Endometrial microvascular endothelial cells (primary cell): ENCODE results near the gene FSHR. TPM values are rescaled to one million over a fixed set of nuclear protein-coding genes. Genes with fewer than 3 reads are reported as not detected.

Source experiments
- in situ Hi-C: cut with HindIII; loops from 2 replicates; pipeline ENCODE4 v1.10.0; 2017; ENCODE audit warnings: low sequenced_read_pairs, low pct_unique_long_range_greater_than_20kb; ENCODE audit errors: inconsistent ontology term
- total RNA-seq: library from RNA; depleted of rRNA; stranded (reverse); fragments of >200 nt; gene quantifications from one replicate; pipeline ENCODE4 v1.2.3, GENCODE V29; 2015; ENCODE audit errors: inconsistent ontology term

The FSHR gene
- total RNA-seq, 1 donor from 2014 or later: not detected

DNA sequence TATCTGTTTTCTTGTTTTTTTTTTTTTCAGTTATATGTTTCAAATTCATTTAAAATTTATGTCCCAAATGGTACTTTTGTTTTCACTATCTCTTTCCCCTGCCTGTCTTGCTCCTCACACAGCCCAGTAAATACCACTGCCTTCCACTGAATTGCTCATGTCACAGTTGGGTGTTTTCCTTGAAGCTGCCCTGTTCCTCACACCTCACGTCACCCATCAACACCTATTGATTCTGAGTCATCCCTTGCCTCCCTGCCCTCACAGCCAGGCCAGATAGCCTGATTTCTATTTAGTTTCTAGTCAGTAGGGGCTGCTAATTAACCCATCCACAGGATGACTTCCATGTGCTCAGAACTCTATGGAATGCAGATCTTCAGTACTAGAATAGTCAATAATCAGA is 25.3 kb downstream of the FSHR start:
- in situ Hi-C loops: no loop called here

DNA sequence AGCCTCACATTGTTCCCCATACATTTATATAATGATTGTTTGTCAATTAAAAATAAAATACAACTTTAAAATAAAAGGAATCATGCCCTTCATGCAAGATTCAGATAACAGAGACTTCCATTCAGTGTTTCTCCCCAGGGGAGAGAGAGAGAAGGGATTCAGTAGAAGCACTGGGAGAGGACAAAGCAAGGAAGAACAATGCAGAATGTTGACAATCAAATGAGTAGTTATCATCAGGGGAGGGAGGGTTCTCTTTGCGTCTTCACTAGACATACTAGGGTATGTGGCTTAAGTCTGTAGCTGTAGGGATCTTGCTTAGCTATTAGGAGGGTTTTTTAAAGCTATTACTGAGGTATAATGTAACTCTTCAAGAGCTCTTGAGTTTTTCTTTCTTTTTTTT is 30.7 kb downstream of the FSHR start:
- in situ Hi-C loops: no loop called here

DNA sequence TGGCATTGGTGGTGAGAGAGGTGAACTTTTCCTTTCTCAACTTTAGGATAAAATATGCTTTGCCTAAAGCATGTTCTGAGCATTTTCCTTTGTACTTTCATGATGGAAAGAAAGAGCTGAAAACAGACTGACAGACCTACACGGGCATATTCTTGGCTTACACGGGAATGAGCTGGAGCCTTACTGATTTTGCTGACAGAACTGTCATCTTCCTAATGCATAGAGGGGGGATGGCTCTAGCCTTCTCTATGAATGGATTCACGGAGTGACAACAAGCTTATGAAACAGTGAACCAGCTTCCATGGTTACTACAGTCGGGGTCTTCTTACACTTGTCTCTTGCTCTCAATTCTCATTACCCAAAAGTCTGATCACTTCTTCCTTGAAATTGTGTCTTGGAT is 32.2 kb downstream of the FSHR start:
- in situ Hi-C loops: no loop called here

DNA sequence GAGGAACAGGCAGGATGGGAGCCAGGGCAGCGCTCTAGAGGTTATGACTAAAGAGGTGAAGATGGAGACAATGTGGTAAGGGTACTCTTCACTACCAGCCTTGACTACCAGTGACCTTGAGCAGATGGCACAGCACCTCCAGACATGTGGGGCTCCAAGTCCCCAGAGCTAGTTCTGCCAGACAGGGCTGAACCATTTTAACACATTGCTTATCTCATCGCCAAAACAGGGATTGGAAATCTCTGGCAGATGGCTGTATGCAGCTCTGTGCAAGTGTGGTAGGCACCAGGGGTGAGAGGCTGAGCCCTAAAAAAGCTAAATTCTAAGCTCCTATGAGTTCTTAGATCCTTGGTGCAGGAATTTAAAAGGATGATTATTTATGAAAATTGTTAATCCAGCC is 41.3 kb downstream of the FSHR start:
- in situ Hi-C loops: no loop called here

DNA sequence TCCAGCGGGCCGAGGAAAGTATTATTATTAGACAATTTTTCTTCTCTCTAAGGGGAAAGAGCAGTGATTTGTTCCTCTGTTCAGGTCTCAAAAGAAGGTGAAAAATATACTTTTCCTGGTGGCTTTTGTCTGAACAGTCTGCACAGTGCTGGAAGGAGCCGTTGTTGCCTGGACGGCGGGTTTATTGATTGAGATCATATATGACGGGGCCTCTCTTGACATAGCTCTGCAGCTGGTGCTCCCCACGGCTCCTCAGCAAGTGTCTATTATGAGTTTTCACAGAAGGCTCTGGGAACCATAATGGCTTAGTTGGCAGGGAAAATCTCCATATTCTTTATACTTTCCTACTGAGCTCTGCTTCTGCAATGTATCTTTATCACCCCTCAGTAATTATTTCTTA is 42.9 kb downstream of the FSHR start:
- in situ Hi-C loops: no loop called here

DNA sequence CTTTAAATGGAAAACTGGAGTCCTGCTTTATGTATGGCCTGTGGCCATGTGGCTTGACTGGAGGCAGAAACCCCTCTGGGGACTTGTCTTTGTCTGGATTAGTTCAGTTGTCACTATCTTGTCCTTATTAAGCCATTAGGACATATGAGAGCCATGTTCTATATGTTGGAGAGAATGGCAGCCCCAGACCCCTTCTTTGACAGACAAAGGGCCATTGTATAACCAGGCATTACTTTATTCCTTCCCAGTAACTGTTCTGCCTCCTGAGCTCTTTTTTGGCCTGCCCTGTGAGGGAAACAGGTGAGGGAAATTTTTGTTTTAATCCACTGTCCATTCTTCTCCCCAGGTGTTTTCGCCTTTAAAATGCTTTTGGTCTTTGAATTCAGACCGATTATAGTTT is 43.3 kb downstream of the FSHR start:
- in situ Hi-C loops: no loop called here

DNA sequence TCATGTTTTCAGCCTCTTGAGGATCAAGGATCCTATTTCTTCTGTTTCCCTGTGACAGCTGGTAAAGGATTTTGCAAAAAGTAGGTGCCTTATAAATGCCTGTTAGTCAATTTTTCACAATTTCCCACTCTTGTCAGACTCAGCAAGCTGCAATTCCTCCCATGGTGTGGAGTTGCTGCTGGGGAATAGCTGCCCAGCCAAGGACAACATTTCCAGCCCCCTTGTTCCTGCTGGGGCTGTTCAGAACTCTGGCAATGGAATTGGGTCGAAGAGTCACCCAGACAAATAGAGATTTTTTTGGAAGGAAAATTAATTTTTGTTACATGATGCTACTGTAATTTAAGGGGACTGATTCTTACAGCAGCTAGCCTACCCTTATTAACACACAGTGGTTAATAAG is 43.7 kb downstream of the FSHR start:
- in situ Hi-C loops: no loop called here

DNA sequence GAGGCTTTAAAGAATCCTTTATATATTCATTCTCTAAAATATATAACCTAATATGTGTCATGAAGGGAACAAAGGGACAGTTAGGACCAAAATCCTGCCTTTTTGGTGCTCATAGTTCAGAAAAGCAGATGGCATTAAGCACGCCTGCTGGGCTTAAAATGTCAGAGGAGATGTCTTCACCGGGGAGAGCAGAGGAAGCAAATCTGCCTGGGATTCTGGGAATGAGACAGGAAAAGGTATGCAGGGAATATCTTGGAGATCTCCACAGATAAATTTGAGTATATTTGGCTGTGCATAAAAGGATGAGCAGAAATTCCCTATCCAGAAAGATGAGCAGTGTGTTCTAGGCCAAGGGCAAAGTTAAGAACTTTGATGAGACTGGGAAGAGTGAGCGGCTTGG is 45.5 kb downstream of the FSHR start:
- in situ Hi-C loops: no loop called here

DNA sequence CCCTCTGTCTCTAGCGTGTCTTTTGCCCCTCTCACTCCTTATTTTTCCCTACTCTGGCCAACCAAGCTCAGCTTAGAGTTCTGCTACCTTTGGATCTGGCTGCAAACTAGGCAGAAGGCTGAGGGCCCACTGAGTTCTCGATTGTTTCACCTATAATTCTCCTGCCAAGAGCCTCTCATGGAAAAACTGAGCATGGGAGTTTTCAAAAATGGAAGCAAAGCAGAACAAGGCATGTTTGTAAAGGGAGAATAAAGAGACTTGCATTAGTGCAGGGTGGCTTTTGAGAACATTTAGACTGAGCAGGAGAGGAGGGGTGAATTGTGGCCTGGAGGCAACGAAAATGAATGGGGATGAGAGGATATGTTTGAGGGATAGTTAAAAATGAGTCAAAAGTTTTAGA is 45.9 kb downstream of the FSHR start:
- in situ Hi-C loops: no loop called here

DNA sequence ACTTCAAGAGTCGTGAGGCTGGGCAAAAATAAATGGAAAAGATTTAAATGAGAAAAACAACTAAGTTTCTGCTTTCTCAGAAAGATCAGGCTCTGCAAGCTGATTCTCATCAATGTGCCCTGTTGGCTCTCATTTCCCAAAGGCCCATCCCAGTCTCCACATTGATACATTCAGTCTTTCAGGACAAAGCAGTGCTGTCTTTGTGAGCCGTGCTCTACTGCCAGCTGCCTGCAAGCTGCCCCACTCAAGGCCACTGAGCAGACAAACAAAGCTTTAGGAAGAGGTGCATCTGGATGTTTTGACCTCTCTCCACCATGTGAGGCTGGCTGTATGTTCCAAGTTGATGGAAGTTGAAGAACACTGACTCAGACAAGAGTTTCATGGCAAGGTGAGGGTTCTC is 48.8 kb downstream of the FSHR start:
- in situ Hi-C loops: no loop called here

DNA sequence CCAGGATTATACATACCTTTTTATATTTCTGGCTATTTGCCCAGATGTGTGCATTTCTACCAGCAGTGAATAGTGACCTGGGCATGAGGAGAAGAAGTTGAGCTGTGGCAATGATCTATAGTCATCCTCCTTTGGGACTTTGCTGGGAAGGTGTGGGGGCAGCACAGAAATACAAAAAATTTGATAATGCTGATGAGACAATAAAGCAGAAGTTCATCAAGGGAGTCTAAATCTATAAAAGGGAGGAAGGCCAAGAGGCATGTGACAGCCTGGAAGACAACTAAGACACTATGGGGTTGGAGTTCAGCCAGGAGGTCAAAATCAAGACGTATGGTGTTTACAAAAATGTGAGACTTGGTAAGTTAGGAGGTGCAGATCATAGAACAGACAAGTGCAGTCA is 52.2 kb downstream of the FSHR start:
- in situ Hi-C loops: no loop called here

DNA sequence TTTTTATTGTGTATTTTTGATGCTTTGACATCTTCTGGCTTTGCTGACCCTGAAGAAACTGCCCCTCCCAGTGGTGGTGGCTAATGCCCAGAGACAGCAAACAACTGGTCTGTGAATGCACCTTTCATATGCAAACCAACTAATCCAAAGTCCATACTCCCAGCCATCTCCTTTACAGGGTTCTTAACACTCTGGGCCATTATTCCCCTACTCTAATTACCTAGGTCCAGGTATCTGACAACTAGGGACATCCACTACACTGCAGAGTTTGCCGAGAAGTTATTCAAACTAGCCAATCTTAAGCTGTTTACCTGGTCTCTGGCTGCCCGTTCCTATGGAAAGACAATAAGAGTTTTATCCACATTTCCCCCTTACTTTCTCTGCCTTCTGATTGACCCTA is 73.6 kb downstream of the FSHR start:
- in situ Hi-C loops: no loop called here

DNA sequence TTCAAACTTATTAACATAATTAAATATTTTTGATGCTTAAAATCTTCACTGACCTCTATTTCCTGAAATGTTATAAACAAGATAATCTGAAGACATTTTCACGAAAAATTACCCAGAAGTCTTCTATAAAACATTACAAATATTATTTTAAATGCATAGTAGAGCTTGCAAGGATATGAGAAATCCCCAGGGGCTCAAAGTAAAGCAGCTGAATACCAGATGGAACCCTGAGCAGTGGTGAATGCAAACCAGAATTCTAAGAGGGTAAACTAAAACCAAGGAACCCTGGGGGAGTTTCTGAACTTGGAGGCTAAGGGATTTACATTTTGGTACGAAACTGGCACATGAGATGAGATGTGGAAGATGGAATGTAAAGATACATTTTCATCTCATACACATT is 83.6 kb downstream of the FSHR start:
- in situ Hi-C loops: no loop called here

DNA sequence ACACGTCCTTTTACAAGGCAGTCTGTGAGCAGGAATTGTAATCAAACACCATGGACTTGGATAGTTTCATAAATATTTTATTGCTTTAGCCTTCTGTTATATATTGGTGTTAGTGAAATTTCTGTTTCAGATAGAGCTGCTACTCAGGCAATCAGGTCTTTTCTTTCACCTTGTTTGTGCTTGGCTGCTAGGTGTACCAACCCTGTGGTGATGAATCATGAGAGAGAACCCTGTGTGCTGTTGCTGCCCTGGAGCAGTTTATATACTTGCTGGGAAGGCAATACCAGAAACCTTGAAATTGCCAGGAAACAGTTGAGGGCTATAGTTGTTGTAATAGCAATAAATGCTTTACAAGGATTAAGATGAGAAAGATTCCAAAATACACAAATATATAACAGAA is 84.5 kb downstream of the FSHR start:
- in situ Hi-C loops: no loop called here

DNA sequence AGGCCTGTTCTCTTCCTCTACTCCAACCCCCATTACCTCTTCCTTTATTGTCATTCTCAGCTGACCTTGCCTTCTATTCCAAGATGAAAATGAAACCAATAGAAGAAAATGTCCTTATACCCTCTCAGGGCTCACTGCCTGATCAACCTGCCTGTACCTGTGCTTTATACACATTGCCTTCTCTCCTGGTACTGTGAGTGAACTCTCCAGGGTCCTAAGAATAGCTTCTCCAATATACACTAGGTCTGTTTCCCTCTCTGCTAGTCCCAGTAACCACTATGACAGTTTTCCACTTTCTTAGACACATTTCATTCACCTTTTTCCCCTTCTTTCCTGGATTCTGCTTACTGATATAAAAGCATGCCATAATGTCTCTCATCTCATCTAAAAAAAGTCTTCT is 85.7 kb downstream of the FSHR start:
- in situ Hi-C loops: no loop called here

DNA sequence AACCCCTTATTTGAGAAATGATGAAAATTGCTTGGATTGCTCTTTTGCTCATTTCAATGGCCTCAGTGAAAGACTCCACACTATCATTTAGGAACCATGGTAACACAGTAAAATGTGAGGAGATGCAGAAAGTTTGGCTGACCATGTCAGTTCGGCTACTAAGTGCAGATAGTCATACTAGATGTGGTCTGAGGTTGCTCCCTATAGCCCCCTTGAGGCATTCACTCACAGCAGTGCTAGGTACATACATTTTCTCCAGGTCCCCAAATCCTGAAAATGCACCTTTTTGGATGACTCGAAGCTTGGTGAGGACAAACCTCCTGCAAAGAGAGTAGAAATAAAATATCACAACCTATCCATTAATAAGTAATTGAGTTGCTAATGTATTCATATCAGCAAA is 86.3 kb downstream of the FSHR start:
- in situ Hi-C loops: no loop called here

DNA sequence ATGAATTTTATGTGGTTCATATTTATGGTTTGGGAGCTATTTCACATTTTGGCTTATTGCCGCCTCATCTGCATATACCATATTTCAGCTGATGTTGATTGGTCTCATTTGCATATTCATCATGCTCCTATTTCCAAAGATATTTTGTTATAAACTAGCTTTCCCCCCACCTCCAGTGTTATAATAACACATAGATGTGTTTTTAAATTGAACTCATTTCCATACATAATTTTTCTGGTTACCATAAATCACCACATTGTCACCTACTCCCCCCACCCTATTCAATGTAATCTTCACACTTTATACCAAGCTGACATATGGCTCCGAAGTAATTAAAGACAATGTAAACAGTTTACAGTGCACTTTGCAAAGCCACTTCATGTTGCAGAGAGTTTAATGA is 101.2 kb downstream of the FSHR start:
- in situ Hi-C loops: no loop called here

DNA sequence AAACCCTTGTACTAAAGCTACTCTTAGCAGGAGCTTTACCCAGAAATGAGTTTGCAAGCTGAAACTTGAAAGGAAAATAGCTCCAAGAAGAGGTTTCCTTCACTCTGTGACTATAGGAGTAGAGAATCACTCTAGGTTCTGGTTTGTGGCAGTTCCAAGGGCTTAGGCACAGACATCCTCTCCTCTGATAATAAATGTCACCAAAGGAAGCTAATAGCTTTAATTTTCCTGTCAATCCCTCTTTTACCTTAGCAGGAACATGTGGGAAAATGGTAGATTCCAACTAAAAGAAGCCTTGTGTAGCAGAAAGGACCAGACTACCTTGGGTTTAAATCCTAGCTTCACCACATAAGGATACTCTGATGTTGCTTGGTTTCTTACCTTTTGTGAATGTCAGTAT is 104.0 kb downstream of the FSHR start:
- in situ Hi-C loops: no loop called here

DNA sequence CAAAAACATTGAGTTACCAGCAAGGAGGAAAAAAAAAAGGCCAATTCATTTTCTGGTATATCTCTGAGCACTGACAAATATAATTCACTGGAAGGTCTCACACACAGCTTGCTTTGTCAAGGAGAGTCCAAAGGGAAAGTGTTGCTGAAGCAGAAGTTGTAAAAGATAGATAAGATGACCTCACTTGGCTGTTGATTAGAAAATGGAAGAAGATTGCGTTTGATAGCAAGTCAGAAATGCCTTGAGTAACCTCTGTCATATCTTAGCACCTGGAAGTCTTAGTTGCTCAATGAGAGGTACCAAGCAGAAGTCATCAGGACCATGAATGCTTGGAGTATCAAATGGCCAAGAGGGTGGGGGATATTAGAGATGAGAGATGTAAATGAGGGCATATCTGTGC is 105.2 kb downstream of the FSHR start:
- in situ Hi-C loops: no loop called here

DNA sequence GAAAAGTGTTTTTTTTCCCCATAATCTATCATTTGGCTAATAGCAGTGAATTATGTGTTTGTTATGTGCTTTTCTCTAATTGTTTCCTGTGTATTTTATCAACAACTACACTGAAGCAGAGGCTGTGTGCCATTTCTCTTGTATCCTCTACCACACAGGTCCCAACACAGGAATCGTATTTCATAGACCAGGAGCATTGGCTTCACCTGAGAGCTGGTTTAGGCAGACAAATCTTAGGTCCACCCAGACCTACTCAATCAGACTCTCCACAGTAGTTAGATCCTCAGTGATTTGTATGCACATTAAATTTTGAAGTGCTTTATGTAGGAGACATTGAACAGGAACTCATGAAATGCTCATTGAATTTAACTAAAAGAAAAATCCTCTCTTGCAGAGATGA is 109.2 kb downstream of the FSHR start:
- in situ Hi-C loops: no loop called here

DNA sequence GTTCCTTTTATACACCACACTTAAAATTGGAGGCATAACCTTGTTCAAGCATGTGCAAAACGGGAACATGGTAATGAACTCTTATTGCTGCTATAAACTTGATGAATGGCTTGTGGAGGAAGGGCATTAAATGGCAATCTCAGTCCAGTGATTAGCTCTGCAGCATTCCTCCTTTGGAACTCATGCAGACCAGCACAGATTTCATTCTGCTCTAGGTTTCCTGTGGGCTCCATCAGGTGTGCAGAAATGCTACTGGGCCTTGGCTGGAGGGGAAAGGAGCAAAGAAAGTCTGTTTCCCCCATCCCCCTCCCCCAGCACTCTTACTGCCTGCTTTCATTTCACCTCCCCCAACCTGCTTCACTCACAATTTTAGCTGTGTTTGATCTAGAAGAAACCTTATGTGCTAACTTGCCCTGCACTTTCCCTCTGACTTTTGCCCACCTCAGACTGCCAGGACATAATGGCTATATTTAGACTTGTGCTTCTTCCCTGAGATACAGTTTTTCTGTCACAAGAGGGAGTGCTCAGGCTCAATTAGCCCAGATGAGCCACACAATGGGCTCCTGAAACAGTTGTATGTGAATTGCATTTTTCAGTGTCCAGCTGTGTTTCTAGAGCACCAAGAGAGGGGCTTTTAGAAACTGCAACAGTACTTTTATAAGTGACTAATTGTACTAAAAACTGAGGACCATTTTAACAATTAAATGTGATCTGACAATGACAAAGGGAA is 109.8 kb downstream of the FSHR start:
- in situ Hi-C loops: no loop called here
